Measurements from ENCODE around the gene VIPR2.

VIPR2 gene

DNA sequence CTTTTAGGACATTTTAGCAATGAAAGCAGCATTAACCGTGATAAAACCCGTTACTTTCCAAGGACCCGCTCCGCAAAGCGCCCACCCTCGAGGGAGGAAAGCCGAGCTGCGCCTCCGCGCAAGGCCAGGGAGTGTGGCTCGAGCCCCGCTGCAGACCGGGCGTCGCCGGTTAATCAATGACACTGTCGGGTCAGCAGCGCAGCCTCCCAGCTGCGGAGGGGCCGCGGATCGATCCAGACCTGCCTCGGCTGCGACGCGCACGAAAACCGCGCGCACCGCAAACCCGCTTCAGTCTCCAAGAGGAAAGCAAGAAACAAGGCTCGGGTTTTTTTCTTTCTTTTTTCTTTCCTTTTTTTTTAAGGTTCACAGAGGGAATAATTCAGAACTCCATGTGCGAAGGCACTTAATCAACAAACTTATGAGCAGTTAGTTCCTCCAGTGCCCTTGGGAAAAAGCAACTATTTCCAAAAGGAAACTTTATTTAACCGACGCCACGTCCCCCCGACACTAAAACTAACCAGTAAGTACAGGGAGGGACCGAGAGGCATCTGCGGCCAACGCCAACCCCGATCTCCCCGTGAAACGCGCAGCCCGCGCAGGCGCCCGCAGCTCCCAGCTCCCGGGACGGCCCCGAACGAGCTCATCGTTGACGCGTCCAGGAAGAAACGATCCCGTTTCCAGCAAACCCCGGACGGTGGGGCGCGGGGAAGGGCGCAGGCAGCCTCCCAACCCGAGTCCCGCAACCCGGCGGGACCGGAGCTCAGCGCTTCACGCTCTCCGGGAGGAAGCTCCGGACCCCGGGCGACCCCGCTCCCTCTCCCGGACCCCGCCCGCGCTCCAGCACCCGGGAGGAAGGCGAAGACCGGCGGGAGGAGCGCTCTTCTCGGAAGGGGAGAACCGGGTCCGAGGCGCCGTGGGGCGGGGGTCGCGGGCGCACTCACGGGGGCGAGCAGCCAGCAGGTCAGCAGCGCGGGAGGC is 598 bp downstream of the VIPR2 start:
- Histone ChIP-seq H3K9me3 (ENCODE audit: insufficient read depth, low read length) (peaks cover 6% of the 10 kb centered on the region; the same call in 1 of the 2 replicates), H3K4me1 (ENCODE audit: insufficient read depth, insufficient read length) (peaks cover 11% of the 10 kb centered on the region), H3K9ac (ENCODE audit: insufficient read length, low read depth) (peak overlapping the region; percentile 76), H3K27me3 (ENCODE audit: insufficient read depth, insufficient read length) (peaks cover 44% of the 10 kb centered on the region), H3K4me3 (ENCODE audit: insufficient read length, low read depth) (peak overlapping the region; percentile 53), H3K36me3 (ENCODE audit: insufficient read depth, insufficient read length, low read length) (no peaks in the 10 kb centered on the region)
- TF ChIP-seq YY1 (IDR thresholded peaks at IDR 0.05; ENCODE audit: insufficient read depth, insufficient read length) (no peak), SUZ12 (IDR thresholded peaks at IDR 0.05; ENCODE audit: extremely low read depth, insufficient read depth, insufficient read length) (no peak), ZNF274 (IDR thresholded peaks at IDR 0.05; ENCODE audit: low read depth, low read length) (no peak)
- no peak for DNase-seq (ENCODE audit: low read depth, low spot score)

DNA sequence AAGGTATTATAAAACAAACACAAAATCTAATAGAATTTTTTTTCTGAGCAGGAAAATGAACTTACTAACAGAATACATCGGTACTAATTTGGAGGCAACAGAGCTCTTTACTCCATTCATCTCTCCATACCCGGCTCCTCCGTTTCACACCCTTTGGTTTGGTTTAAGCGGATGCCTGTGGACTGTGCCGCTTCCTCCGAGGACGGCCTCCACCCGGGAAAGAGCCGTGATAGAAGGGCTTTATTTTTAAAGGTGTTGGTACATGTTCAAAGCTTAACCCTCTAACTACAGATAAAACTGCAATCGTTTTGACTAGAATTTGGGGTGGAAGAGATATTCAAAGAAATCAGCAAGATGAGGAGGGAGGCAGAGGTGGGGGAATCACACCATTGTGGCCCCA is 1.9 kb downstream of the VIPR2 start:
- H3K4me1 ChIP-seq (ENCODE audit: insufficient read depth, insufficient read length): peaks cover 11% of the 10 kb centered on the region
- no peak for TF ChIP-seq ZNF274 (IDR thresholded peaks at IDR 0.05; ENCODE audit: low read depth, low read length)
- TF ChIP-seq SUZ12 (IDR thresholded peaks at IDR 0.05; ENCODE audit: extremely low read depth, insufficient read depth, insufficient read length): no peak
- no peak for TF ChIP-seq YY1 (IDR thresholded peaks at IDR 0.05; ENCODE audit: insufficient read depth, insufficient read length)
- no peak overlapping the region for H3K4me3 ChIP-seq (ENCODE audit: insufficient read length, low read depth)

DNA sequence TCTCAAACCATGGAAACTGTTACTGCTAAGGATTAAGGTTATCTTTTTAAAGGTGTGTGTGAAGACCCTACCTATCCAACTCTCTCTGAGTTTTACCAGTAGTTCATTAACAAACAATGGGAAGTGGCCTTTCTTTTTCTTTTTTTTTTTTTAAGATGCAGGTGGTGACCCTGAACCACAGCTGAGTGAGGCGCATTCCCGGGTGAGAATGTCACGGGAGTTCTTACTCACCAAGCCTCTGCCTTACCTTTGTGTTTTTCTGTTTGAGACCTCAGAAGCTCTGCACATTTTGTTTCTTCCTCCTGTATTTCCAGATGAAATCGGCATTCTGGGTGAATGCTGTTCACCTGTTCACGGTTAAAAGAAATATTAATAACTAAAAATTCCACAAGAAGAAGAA is 2.5 kb downstream of the VIPR2 start:
- DNase-seq (ENCODE audit: low read depth, low spot score): no peak
- H3K4me1 ChIP-seq (ENCODE audit: insufficient read depth, insufficient read length): peaks cover 11% of the 10 kb centered on the region
- TF ChIP-seq YY1 (IDR thresholded peaks at IDR 0.05; ENCODE audit: insufficient read depth, insufficient read length) (no peak), SUZ12 (IDR thresholded peaks at IDR 0.05; ENCODE audit: extremely low read depth, insufficient read depth, insufficient read length) (no peak), ZNF274 (IDR thresholded peaks at IDR 0.05; ENCODE audit: low read depth, low read length) (no peak)
- H3K36me3 ChIP-seq (ENCODE audit: insufficient read depth, insufficient read length, low read length): no peaks in the 10 kb centered on the region
- no peak overlapping the region for H3K9ac ChIP-seq (ENCODE audit: insufficient read length, low read depth)
- no peak overlapping the region for H3K4me3 ChIP-seq (ENCODE audit: insufficient read length, low read depth)
- peaks cover 43% of the 10 kb centered on the region for H3K27me3 ChIP-seq (ENCODE audit: insufficient read depth, insufficient read length)
- peaks cover 10% of the 10 kb centered on the region; the same call in 1 of the 2 replicates for H3K9me3 ChIP-seq (ENCODE audit: insufficient read depth, low read length)

More for the DNA sequence above, 1.9 kb downstream of the VIPR2 start:
- H3K36me3 ChIP-seq (ENCODE audit: insufficient read depth, insufficient read length, low read length): no peaks in the 10 kb centered on the region
- peaks cover 44% of the 10 kb centered on the region for H3K27me3 ChIP-seq (ENCODE audit: insufficient read depth, insufficient read length)
- H3K9me3 ChIP-seq (ENCODE audit: insufficient read depth, low read length): peaks cover 10% of the 10 kb centered on the region; the same call in 1 of the 2 replicates
- H3K9ac ChIP-seq (ENCODE audit: insufficient read length, low read depth): no peak overlapping the region
- DNase-seq (ENCODE audit: low read depth, low spot score): no peak

DNA sequence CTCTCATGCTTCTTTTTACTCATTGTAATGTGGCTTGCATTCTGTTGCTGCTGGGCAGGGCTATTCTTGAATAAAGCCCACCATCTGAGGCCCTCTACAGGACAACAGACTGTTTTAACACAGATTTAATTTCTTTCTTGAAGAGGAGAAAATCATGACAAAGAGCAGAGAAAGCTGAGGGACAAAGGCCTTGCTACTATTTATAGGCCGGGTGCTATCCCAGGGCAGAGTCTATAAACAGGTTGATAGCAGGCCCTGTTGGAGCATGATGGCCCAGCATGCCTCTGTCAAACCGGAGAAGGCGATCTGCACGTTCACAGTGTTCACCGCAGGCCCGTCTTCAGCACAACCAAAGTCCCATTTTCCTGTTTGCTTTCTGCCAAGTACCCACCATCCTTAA is 3.0 kb downstream of the VIPR2 start:
- no peak for TF ChIP-seq ZNF274 (IDR thresholded peaks at IDR 0.05; ENCODE audit: low read depth, low read length)
- TF ChIP-seq SUZ12 (IDR thresholded peaks at IDR 0.05; ENCODE audit: extremely low read depth, insufficient read depth, insufficient read length): no peak
- no peak for TF ChIP-seq YY1 (IDR thresholded peaks at IDR 0.05; ENCODE audit: insufficient read depth, insufficient read length)
- Histone ChIP-seq H3K4me3 (ENCODE audit: insufficient read length, low read depth) (no peak overlapping the region), H3K9ac (ENCODE audit: insufficient read length, low read depth) (no peak overlapping the region), H3K9me3 (ENCODE audit: insufficient read depth, low read length) (peaks cover 10% of the 10 kb centered on the region; the same call in 1 of the 2 replicates), H3K4me1 (ENCODE audit: insufficient read depth, insufficient read length) (peaks cover 11% of the 10 kb centered on the region), H3K36me3 (ENCODE audit: insufficient read depth, insufficient read length, low read length) (no peaks in the 10 kb centered on the region), H3K27me3 (ENCODE audit: insufficient read depth, insufficient read length) (peaks cover 40% of the 10 kb centered on the region)
- DNase-seq (ENCODE audit: low read depth, low spot score): peak; percentile 36

DNA sequence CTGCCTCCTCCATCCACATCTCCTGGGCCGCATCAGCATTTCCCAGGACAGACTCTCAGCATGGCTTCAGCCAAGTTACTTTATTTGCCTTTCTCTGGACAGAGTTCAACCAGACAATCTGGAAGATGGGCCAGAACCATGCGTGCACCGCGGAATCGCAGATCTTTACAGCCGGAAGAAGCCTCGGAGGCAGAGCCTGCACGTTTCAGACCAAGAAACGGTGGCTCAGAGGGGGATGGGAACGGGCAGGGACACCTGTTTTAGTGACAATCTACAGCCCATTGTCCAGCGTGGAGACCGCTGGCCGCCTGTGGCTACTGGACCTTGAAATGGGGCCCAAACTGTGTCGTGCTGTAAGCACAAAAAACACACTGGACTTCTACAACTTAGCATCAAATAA is 3.5 kb downstream of the VIPR2 start:
- Histone ChIP-seq H3K27me3 (ENCODE audit: insufficient read depth, insufficient read length) (peaks cover 35% of the 10 kb centered on the region), H3K4me3 (ENCODE audit: insufficient read length, low read depth) (no peak overlapping the region), H3K9ac (ENCODE audit: insufficient read length, low read depth) (no peak overlapping the region), H3K4me1 (ENCODE audit: insufficient read depth, insufficient read length) (peaks cover 11% of the 10 kb centered on the region), H3K36me3 (ENCODE audit: insufficient read depth, insufficient read length, low read length) (no peaks in the 10 kb centered on the region), H3K9me3 (ENCODE audit: insufficient read depth, low read length) (peaks cover 10% of the 10 kb centered on the region; the same call in 1 of the 2 replicates)
- DNase-seq (ENCODE audit: low read depth, low spot score): no peak
- TF ChIP-seq SUZ12 (IDR thresholded peaks at IDR 0.05; ENCODE audit: extremely low read depth, insufficient read depth, insufficient read length) (no peak), ZNF274 (IDR thresholded peaks at IDR 0.05; ENCODE audit: low read depth, low read length) (no peak), YY1 (IDR thresholded peaks at IDR 0.05; ENCODE audit: insufficient read depth, insufficient read length) (no peak)

DNA sequence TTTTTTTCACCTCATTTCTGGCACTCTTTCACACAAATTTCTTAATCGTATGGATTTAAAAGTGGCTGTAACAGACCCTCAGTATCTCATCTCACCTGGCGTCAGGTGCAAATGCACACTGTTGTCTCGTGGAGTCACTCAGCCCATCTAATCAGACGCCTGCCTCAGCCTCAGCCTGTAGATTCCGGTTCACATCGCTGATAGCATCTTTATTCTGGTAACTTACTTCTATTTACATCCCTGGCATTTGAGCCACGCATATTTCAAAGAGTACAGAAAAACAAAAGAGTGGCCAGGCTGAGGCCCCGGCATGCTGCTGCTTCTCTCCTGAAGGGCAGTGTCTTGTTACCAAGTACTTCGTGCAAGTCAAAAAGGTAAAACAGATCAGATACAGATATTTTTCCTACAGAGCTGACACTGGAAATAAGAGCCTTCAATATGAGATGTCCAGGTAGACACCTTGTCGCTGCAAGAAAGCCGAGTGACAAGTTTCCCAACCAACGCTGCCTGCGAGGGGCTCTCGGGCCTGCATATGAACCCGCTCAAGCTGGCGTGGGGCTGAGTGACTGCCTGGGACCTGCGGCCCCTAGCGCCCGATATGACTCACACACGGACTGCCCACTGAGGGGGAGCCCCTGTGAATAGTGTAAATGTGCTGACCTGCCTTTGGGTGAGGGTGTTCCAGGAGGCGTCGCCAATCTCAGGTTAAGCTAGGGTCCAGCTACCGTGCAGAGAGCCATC is 4.3 kb downstream of the VIPR2 start:
- H3K36me3 ChIP-seq (ENCODE audit: insufficient read depth, insufficient read length, low read length): no peaks in the 10 kb centered on the region
- no peak for TF ChIP-seq YY1 (IDR thresholded peaks at IDR 0.05; ENCODE audit: insufficient read depth, insufficient read length)
- TF ChIP-seq SUZ12 (IDR thresholded peaks at IDR 0.05; ENCODE audit: extremely low read depth, insufficient read depth, insufficient read length): no peak
- no peak for TF ChIP-seq ZNF274 (IDR thresholded peaks at IDR 0.05; ENCODE audit: low read depth, low read length)
- no peak for DNase-seq (ENCODE audit: low read depth, low spot score)
- H3K4me3 ChIP-seq (ENCODE audit: insufficient read length, low read depth): no peak overlapping the region
- no peak overlapping the region for H3K9ac ChIP-seq (ENCODE audit: insufficient read length, low read depth)
- H3K9me3 ChIP-seq (ENCODE audit: insufficient read depth, low read length): peaks cover 10% of the 10 kb centered on the region; the same call in 1 of the 2 replicates
- peaks cover 27% of the 10 kb centered on the region for H3K27me3 ChIP-seq (ENCODE audit: insufficient read depth, insufficient read length)
- H3K4me1 ChIP-seq (ENCODE audit: insufficient read depth, insufficient read length): peaks cover 11% of the 10 kb centered on the region

All from NT2/D1 (cell line).